ENCODE measurements around the gene USP35.
A peak's percentile ranks its signal among the peaks of the same experiment; 100 is the strongest.
"Not testable (repeated sequence)": the region's sequence is repeated elsewhere in the genome, so short reads cannot be mapped to it uniquely, and the experiment has no call there.

Gene USP35

DNA sequence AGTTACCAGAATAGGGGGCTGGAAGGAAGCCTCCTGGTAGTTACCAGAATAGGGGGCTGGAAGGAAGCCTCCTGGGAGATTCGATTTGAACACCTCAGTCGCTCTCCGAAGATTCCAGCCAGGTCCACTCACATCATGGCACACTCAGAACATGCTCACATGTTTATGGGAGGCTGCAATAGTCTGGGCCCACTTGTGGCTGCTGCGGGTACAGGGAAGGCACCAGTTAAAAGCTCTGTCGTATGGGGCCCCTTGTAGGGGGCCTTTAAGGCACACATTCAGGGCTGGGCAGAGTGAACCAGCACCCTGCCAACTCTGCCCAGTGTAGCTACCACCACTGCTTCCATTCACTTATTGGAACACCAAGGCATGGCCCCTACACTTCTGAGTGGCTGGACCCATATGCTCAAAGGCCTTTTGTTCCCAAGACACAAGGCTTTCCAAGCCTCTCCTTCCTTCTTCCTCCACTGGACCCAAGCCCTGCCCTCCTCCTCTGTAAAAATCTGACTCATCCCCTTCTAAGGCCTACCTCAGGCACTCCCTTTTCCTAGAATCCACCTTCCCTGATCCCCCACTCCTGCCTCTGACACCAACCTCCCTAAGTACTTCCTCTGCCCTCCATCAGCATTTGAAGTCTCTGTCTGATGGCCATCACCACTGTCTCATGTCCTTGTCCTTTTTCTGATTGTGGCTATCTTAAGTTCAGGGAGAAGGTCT, 28.0 kb downstream of the USP35 start:
- DNase-seq: peak; percentile 10

- DNase-seq: peak; percentile 10
Observed at GRCh38 chr11:78217650-78218541, 29.2 kb downstream of the USP35 start.

- DNase-seq: peak; percentile 15
Observed at GRCh38 chr11:78218707-78219492, 30.2 kb downstream of the USP35 start.

DNA sequence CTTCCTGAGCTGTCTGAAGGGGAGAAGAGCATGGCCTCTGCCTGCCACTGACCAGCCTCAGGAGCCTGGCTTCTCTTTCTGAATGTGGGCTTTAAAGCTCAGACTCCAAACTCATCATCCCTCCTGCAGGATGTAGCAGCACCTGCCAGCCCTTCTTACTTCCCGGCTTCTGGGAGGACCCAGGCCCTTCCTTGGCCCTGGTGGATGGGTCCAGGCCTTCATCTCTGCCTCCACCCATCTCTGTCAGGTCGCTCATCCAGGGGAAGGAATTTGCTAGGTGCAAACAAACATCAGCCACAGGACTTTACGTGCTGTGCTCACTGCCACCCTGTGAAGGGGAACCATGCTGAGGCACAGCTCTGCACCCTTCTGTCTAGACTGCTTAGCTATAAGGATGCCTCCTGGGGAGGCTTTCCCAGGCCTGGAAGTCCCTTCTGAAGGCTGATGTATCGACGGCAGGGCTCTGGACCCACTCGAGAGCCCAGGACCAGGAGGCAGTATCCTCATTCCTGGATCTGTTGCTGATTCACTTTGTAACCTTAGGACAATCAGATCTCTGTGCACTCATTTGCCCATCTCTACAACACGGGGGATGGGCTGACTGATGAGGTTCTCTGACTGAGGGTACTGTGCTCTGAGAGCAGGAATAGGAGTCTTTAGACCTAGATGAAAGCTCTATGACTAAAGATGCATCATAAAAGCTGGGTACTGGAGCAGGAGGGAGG, 30.9 kb downstream of the USP35 start:
- DNase-seq: peak; percentile 7

DNA sequence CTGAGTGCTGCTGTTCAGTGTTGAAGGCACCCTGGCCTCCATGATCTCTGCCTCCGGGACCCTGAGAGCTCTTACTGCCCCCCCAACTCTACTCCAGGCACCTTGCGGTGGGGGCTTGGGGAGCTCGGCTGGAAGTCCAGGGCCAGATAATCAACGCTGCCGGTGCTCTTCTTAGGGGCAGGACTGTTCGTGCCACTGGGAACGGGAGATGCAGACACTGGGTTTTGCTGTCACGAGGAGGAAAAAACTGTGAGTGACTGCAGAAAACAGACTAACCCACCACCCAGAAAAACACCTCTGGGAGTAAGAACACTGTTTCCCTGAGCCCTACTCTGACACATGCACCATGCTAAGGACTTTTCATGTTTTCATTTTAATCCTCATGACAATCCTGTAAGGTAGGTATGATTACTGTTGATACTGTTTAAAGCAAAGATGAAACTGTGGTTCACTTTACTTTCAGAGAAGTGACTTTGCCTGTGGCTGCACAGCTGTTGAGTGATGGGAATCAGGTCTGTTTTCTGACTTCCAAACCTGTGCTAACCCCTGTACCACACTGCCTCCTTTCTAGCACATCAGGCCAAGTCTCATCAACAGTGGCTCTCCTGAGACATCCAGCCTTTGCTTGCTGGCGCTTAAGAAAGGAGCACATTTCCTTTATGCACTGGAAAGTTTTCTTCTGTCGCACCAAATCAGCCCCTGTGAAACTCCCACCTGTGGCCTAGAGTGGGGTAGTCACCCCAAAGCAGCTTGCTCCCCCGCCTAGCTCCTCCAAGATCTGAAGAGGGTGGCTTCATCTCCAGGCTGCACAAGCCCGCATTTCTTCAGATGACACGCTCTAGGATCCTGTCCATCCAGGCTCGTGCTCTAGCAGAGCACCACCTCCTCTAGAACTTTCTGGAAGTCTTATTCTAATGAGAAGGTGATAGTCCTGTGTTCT, 31.8 kb downstream of the USP35 start:
- peak; percentile 8 for DNase-seq

DNA sequence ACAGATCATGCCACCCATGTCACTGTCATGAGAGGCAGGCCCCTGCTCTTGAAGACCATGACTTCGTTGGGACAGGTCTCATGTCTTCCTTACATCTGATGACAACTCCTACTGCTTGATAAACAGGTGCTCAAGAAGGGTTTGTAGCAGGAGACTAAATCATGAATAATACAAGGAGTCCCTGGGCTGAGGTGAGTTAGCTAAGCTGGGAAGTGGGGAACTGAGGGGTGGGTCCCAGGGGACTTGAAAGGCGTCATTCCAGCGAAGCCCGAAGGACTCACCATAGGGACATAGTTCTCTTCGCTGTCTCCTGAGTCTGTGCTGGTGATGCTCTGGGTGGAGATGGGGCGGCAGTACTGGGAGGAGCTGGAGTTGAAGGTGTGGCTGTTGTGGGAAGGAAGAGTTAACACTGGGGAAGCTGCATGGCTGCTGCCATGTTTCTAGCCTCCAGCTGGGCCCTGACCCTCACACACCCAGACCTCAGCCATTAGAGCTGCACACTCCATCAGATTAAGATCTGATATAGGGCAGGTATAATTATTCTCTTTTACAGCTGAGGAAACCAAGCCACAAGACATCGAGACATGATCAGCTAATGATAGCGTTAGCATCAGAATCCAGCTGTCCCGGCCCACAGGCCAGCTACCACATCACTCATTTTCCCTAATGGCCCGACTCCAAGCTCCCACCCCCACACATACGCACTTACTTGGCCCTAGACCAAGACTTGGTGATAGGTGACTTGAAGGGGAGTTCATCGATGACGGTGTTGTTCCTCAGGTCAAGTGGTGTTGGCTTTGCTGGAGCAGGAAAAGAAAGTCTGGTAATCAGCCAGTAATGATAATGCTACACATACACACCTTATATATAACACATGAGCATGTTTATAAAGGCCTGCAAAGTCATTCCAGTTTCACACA, 32.9 kb downstream of the USP35 start:
- no peak for DNase-seq

DNA sequence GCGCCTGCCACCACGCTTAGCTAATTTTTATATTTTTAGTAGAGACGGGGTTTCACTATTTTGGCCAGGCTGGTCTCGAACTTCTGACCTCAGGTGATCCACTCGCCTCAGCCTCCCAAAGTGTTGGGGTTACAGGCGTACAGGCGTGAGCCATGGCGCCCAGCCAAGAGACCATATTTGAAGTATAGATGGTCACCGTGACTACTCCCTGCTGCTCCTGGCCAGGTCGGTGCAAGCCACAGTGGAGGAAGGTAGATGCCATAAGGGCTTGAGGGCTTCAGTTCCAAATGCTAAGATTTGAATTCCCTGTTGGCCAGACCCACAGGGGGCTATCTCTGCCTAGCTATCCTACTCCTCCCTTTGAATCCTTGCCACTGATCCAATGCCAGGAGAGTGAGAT, 34.0 kb downstream of the USP35 start:
- not testable (repeated sequence) for DNase-seq

GRCh38 chr11:78223320-78223954, 34.7 kb downstream of the USP35 start:
- no peak for DNase-seq

DNA sequence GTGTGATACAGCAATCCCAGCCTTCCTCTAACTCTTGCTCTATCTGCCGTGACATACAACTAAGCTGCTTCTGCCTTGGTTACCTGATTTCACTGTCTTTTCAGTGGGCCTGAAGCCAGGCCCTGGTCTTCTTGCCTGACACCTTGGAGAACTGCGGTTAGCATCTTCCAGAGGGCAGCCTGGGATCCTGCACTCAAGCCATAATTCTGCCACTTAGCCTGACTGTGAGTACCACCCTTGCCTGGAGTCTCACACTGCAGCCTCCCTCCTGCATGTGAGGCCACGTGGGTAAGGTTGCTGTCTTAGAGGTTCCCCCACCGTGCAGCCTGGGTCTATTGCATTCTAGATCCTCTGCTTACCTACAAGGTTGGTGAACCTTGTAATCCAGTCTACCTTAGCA, 35.8 kb downstream of the USP35 start:
- DNase-seq: no peak

GRCh38 chr11:78224906-78225420, 36.2 kb downstream of the USP35 start:
- DNase-seq: no peak

DNA sequence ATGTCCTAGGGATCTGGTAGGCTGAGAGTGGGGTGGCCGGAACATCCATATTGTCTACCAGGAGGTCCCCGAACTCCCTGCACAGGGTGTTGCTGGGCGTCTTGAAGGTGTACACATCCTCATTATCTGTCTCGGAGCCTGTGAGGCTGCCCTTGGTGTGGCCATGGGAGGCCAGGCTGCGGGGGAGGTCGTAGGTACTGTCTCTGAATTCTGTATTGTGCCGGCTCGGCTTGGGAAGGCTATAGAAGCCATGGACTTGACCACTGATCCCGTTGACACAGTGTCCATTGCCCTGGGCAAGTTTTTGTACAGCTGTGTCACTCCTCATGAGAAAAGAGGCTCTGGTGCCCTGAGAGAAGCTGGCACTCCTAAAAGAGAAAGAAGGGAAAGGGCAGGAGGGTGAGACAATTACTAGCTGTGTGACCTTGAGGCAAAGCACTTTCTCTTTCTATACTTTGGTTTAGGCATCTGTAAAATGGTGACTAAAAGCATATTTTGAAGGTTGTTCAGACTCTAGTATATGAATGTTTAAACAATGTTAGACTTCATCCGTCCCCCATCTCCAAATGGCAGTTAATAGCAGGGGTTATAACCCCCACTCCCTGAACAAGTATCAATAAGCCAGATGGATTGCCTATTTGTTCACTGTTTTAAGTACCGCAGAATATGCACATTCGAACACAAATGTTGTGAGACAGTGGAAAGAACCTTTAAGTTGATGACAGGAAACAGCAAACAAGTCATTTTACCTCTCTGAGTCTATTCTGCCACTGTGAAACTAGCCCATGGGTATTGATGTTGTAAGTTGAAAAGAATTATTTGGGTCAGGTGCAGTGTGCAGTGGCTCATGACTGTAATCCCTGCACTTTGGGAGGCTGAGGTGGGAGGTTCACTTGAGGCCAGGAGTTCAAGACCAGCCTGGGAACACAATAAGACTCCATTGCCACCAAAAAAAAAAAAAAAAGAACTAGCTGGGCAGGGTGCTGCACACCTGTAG, 38.3 kb downstream of the USP35 start:
- DNase-seq: no peak

- DNase-seq: no peak
Observed at GRCh38 chr11:78227921-78228320, 39.2 kb downstream of the USP35 start.

DNA sequence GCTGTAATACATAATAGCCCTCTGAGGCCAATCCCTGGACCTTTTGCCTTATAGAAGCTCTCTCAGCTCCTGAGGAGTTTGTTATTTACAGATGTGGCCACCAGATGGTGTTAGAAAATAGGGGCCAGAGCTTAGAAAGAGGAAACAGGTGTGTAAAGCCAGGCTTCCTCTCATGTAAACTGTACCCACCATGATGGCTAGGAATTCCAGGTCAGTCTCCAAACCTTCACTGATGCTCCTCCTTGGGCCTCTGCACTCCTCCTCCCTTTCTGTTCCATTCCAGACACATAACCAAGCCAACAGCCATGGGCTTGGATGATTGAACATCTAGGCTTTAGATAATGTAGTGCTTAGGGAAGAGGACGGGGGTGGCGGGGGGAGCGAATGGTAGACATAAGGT, 39.7 kb downstream of the USP35 start:
- no peak for DNase-seq

DNA sequence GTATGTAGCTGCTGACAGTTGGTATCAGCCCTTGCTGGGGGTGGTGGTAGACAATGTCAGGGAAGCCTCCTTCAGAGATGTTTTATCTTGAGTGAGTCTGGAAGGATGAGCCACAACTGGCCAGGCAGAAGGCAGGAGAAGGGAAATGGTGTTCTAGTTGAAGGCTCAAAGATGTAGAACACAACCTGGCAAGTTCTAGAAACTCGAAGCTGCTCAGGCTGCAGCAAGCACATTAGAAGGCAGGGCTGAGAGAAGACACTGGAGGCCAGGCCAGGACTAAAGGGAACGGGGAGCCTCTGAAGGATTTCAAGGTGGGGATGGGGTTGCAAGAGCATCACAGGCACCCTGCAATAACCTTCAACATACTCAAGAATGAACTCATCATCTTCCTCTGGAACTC, 40.4 kb downstream of the USP35 start:
- no peak for DNase-seq

DNA sequence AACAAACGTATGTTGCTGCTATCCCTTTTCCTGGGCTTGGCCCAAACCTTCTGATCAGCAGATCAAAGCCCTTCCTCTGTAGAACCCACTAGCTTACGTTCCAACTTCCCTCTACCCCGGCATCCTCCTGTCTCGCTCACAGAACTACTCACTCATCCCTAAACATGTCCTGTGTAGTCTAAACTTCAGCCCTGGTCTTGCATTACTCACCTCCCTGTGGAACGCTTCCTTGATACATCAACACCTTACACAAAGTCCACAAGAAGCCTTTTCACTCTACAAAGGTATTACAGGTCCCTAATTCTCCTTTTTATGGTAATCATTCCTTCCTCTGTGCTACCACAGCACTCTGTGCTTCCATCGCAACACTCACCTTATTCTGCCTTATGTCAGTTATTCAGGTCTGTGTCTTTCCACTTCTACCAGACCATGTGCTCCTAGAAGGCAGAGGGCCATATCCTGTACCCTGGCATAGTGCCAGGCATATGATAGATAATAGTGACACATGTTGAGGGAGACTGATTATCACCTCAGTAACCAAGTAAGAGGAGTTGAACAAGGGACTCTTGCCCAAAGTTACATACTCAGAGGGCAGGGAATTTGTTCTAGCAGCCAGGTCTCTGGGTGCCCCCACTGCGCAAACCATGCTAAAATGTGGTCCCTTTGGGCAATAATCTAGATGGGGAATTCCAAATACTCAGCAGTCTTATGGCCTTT, 41.6 kb downstream of the USP35 start:
- DNase-seq: no peak

GRCh38 chr11:78231962-78232501, 43.3 kb downstream of the USP35 start:
- no peak for DNase-seq

GRCh38 chr11:78233046-78233445, 44.3 kb downstream of the USP35 start:
- not testable (repeated sequence) for DNase-seq

Measured in femur (tissue), 1 donor.